ENCODE measurements around the gene ZBTB5. TPM values are rescaled to one million over a fixed set of nuclear protein-coding genes. Genes with fewer than 3 reads are reported as not detected.

Gene ZBTB5
- total RNA-seq, 2 donors from 2014 or later = 8.7 to 10.0 TPM

DNA sequence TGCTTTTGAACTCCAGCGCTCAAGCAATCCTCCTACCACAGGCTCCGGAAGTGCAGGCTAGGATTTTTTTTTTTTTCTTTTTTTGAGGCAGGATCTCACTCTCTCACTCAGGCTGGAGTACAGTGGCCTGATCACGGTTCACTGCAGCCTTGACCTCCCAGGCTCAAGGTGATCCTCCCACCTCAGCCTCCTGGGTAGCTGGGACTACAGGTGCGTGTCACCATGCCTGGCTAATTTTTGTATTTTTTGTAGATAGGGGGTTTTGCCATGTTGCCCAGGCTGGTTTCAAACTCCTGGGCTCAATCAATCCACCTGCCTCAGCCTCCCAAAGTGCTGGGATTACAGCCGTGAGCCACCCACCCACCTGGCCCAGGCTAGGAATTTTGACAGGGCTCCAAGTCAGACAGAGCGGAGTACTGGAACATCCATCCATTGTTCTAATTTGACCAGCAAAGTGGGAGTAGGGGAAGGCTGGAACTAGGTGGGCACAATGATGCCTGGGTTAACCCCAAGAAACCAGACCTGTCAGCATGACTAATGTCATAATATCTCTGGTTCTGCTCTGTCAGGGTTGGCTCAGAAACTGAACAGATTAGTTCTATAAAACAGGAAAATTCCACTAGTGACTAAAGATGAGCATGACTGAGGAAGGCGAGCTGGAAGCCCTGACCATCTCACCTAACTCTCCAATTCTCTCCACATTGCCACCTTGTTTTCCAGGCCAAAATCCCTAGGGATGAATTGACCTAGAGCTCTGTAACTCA lies 9.2 kb downstream of the ZBTB5 start:
- intact Hi-C loops (cut with DNase I, micrococcal nuclease) = no loop called here
- DNase-seq (no peak), ATAC-seq (no peak)

DNA sequence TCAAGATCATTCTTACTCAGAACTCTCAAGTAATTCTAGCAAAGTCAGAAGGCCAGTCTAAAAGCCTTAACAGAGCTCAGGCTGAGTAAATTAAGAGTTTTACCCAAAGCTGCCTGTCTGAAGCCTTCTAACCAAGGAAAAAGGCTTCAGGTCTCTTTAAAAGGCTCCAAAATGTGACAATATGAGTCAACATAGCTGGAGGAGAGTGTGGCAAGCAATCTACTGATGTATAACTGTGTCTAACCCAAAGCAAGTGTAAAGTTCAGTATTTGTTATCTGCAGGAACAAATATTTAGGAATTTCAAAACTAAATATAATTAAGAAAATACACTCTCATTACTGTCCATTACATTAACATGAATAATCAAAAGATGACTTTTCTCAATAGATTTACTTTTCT lies 11.0 kb downstream of the ZBTB5 start:
- no peak for DNase-seq
- intact Hi-C loops (cut with DNase I, micrococcal nuclease) = no loop called here
- no peak for ATAC-seq

DNA sequence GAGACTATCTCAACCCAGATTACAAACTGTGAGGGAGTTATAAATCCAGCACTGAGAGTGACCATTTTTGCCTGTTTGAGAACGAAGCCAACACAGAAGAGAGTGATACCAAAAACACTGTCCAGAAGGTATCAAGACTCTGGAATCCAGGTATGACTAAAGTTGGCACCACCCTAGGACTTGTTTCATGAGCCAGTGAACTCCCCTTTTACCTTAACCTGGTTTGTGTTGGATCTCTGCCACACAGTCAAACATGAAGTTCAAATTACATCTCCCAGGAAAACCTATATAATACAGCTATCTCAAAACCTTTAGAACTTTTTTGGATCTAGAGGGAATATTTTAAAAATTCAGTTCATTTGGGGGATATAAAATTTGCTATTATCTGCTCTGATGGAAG lies 11.4 kb downstream of the ZBTB5 start:
- ATAC-seq (peak; percentile 75), DNase-seq (no peak)
- intact Hi-C loops (cut with DNase I, micrococcal nuclease) = no loop called here

DNA sequence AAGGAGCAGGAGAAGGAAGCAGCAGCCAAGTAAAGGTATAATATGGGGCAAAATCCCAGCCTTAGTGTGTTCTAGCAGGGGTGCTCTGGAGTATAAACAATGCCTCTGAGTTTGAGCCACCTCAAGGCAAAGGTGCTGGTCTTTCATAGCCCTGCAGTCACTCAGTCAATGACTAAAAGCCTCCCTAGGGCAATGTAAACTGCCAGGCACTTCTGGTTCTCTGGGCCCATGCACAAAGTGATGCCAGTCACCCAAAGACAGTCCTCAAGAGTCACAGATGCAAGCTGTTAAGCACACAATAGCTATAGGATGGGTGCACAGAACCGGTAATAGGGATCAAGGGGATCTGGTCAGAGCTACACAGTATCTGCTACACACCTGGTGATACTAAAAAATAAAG lies 12.6 kb downstream of the ZBTB5 start:
- intact Hi-C loops (cut with DNase I, micrococcal nuclease) = no loop called here

DNA sequence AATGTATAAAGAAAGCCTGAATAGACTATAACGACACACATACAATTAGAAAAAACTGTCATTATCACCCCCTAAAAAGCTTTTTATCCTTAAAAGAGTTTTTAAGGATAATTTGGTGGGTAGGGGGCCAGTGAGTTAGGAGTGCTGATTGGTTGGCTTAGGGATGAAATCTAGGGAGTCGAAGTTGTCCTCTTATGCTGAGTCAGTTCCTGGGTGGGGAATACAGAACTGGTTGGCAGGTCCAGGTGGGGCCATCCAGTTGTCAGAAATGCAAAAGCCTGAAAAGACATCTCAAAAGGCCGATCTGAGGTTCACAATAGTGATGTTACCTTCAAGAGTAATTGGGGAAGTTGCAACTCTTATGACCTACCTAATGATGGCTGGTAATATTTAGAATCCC lies 13.6 kb downstream of the ZBTB5 start:
- ATAC-seq (no peak), DNase-seq (no peak)
- intact Hi-C loops (cut with DNase I, micrococcal nuclease) = no loop called here

More for the DNA sequence above, 12.6 kb downstream of the ZBTB5 start:
- no peak for DNase-seq
- ATAC-seq = no peak

DNA sequence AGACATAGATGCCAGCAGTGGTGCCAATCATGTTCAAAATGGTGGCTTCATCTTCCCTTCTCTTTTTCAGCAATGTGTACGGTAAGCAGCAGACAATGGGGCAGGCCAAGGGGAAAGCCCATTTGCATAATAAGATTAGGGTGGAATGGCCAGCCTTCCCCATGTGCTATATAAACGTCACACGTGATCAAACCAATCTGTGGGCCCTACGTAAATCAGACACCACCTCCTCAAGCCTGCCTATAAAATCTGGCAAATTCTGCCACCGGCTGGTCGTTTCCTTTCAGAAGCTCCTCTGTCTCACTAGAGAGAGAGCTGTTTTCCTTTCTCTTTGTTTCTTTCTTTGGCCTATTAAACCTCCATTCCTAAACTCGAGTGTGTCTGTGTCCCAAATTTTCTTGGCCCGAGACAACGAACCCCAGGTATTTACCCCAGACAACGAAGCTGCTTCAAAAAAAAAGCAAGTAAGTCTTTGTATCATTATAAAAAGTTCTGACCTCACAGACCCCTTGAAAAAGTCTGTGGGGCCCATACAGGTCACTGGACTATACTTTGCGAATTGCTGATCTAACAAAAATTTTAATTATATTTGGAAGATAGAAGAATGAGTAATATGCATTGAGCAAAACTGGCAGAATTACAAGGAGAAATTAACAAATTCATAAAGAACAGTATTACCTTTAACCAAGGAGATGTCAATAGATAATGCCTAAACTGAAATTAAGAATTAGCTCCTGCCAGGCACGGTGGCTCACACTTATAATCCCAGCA lies 15.2 kb downstream of the ZBTB5 start:
- intact Hi-C loops (cut with DNase I, micrococcal nuclease) = no loop called here
- DNase-seq (no peak), ATAC-seq (no peak)

DNA sequence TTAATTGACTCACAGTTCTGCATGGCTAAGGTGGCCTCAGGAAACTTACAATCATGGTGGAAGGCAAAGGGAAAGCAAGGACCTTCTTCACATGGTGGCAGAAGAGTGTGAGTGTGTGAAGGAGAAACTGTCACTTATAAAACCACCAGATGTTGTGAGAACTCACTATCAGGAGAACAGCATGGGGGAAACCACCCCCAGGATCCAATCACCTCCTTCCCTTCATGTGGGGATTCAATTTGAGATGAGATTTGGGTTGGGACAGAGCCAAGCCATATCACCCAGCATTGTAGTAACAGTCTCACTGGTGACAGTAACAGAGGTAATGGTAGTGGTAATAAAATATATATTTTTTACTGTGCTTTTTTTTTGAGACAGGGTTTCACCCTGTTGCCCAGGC lies 18.1 kb downstream of the ZBTB5 start:
- intact Hi-C loops (cut with DNase I, micrococcal nuclease) = no loop called here
- DNase-seq (no peak), ATAC-seq (no peak)

DNA sequence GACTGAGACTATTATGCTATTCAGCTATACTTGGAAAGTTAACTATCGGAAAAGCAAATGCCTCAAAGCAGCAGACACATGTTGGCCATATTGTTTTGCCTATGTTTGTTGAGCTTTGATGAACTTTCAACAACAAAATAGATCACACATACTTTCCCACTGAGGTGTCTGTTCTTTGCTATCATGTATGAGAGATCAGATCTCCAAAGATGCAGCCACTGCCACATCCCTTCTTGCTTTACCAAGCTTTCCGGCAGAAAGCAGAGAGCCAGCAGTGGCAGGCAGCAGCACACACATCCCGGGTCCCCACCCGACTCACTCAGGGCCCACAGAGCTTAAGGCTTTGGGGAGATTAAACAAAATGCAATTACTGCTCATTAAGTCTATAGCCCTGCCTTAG lies 18.8 kb downstream of the ZBTB5 start:
- ATAC-seq = no peak

DNA sequence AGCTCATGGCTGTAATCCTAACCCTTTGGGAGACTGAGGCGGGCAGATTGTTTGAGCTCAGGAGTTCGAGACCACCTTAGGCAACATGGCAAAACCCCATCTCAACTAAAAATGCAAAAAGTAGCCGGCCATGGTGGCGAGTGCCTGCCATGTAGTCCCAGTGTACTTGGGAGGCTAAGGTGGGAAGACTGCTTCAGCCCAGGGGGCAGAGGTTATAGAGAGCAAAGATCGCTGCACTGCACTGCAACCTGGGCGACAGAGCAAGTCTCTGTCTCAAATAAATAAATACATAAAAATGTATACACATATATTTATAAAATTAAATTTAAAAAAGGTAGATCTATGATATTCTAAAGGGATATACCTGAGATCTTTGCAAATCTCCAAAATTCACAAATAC lies 19.4 kb downstream of the ZBTB5 start:
- ATAC-seq = no peak
- DNase-seq = no peak
- intact Hi-C loops (cut with DNase I, micrococcal nuclease) = no loop called here

More for the DNA sequence above, 18.8 kb downstream of the ZBTB5 start:
- intact Hi-C loops (cut with DNase I, micrococcal nuclease) = no loop called here
- no peak for DNase-seq

DNA sequence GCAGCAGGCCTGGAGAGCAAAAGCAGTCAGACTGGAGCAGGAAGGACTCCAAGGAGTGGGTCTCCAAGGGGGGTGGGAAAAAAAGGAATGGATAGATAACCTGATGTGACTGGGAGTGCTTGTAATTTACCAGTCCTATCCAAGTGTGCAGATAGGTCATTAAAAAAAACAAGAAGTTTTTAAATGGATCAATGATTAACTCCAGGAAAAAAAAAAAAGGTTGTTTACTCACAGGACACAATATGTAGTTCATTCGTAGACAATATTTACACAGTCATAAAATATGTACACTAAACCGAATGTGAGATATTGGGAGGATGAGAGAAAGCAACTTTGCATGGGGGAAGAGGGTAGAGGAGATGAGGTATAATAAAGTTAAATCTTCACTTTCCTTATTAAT lies 20.4 kb downstream of the ZBTB5 start:
- intact Hi-C loops (cut with DNase I, micrococcal nuclease) = no loop called here
- ATAC-seq (peak; percentile 75), DNase-seq (no peak)

DNA sequence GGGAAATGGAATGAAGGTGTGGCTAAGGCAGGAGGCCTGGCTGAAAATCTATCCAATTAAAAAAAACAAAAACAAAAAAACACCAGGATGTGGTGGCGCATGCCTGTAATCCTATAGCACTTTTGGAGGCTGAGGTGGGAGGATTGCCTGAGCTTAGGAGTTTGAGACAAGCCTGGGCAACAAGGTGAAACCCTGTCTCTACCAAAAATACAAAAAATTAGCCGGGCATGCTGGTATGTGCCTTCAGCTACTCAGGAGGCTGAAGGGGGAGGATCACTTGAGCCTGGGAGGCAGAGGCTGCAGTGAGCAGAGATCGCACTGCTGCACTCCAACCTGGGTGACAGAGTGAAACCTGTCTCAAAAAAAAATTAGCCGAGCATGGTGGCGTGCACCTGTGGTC lies 21.7 kb downstream of the ZBTB5 start:
- intact Hi-C loops (cut with DNase I, micrococcal nuclease) = no loop called here
- DNase-seq (no peak), ATAC-seq (no peak)

DNA sequence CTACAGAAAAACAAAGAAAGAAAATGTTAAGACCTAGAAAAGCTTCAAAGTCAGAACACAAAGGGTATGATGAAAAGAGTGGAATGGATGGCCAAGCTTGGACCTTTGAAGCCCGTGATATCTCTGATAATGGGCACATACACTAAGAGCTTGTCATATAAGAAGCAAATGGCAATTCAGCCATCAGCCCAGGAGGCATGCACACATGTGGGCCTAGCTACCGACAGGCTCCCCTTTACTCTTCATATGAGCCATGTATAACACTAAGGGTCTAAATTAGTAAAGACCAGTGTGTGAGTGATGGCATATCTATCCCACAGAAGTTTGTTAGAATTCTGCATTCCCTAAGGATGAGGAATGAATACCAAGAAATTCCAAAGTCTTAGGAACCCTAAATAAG lies 22.7 kb downstream of the ZBTB5 start:
- intact Hi-C loops (cut with DNase I, micrococcal nuclease) = no loop called here
- ATAC-seq (no peak), DNase-seq (no peak)

DNA sequence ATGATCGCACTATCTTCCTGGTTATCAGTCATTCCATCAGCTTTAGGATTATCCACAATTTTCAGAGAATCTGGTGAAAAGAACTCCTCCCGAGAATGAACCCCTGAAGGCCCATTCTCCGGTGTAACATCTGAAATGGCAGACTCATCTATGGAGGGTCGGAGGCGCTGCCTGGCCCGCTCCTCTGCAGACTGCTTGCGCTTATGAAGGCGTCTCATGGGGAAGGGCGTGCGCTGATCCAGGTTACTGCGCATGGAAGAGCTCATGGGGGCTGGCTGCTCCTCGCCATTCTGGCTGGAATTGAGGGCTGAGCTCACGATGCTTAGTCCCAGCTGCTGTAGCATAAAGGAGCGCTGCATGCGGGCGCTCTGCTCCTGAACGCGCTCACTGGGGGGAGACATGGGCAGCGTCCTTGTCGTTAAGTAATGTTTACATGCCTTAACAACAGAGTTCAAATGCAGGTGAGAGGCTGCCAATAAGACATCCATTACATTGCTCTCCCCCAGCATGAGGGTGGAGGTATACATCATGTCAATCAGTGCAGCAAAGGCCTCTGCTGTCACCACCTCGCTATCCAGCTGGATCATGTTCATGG lies 23.4 kb downstream of the ZBTB5 start:
- no peak for DNase-seq
- intact Hi-C loops (cut with DNase I, micrococcal nuclease) = no loop called here
- no peak for ATAC-seq

DNA sequence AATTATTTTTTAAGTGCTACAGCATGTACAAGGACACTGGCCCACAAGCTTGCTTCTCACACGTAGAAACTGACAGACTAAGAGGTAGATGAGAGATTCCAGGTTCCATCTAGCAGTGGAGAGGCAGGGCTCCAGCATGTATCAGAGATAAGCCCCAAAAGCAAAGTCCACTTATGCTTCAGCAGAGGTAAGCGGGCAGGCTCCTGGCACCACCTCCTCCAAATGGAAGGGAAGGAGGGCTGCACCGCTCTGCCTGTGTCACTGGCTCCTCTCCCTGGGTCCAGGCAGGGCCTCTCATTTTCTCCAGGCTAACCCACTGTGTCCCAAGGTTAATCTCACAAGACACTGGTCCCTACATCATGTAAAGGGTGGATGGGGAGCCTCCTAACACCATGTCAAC lies 26.9 kb downstream of the ZBTB5 start:
- DNase-seq (no peak), ATAC-seq (peak; percentile 9)
- intact Hi-C loops (cut with DNase I, micrococcal nuclease) = loop anchor here in 1 of 2 donors (10.0 kb wide), 1 partner anchor 64 kb away; no protein-coding TSS in a partner anchor

DNA sequence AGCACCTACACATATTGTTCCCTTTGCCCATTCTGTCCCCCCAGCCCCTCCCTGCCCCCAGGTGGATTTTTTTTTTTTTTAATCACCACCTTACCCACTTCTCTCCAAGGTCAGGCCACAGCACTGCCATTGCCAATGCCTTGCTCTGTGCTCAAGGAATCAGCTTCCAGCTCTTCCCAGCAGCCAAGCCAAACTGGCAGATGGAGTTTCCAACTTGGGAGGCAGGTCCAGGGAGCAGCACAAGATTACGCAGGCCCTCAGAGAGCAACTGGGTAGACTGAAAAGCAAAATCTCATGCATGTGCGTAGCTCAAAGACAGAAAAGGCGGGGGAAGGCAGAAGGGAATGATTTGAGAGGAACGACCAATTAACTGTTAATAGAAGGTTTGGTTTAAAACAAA lies 27.6 kb downstream of the ZBTB5 start:
- intact Hi-C loops (cut with DNase I, micrococcal nuclease) = loop anchor here in 1 of 2 donors (10.0 kb wide), 1 partner anchor 63 kb away; no protein-coding TSS in a partner anchor
- DNase-seq = no peak
- ATAC-seq = no peak

DNA sequence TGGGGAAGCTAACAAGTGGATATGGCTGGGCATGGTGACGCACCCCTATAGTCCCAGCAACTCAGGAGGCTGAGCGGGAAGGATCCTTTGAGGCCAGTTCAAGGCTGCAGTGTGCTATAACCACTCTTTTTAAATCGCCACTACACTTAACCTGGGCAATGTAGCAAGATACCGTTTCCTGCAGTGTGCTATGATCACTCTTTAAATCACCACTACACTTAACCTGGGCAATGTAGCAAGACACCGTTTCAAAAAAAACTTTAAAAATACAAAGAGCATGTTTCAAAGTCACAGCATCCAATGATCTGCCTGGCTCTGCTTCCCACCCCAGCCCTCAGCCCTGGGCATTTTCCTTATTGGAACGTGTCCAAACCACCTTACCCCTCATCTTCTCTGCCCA lies 28.2 kb downstream of the ZBTB5 start:
- ATAC-seq (no peak), DNase-seq (no peak)
- intact Hi-C loops (cut with DNase I, micrococcal nuclease) = loop anchor here in 1 of 2 donors (10.0 kb wide), 1 partner anchor 62 kb away; no protein-coding TSS in a partner anchor

DNA sequence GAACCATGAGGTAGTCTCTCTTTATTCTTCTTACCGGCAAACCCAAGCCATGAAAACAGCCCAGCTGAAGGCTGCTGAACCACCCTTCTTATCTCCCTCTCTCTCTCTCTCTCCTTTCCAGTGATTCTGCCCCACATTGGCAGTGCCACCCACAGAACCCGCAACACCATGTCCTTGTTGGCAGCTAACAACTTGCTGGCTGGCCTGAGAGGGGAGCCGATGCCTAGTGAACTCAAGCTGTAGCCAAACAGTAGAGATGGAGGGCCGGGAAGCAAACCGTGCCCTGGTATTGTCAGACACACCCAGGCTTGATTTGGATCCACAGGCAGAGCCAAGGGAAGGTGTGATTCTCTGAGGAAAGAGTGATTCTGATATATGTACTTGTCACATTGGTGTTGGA lies 28.7 kb downstream of the ZBTB5 start:
- ATAC-seq (no peak), DNase-seq (no peak)
- intact Hi-C loops (cut with DNase I, micrococcal nuclease) = loop anchor here in 1 of 2 donors (10.0 kb wide), 1 partner anchor 62 kb away; no protein-coding TSS in a partner anchor

DNA sequence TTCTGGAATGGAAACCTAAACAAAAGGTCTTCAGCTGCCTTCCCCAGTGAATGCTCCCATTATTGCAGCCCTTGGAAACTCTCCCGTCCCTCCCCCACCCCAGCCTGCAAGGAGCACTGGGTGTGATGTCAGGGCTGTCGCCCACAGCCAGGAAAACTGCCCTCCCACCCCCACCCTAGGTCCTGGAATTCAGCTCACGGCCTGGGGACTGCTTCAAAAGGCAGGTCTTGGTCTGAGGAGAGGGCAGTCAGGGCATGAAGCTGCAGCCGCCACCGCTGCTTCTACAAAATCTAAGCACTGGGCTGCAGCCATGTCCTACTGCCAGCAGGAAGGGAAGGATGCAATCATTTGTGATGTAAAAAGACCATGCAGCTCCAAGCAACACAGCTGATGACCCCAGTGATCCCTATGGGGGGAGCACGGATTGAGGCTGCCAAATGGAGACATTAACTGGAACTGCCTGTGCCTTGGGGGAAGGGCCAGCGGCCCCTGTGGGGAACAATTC lies 31.3 kb downstream of the ZBTB5 start:
- intact Hi-C loops (cut with DNase I, micrococcal nuclease) = loop anchor here in 1 of 2 donors (10.0 kb wide), 1 partner anchor 59 kb away; no protein-coding TSS in a partner anchor
- ATAC-seq (no peak), DNase-seq (no peak)

DNA sequence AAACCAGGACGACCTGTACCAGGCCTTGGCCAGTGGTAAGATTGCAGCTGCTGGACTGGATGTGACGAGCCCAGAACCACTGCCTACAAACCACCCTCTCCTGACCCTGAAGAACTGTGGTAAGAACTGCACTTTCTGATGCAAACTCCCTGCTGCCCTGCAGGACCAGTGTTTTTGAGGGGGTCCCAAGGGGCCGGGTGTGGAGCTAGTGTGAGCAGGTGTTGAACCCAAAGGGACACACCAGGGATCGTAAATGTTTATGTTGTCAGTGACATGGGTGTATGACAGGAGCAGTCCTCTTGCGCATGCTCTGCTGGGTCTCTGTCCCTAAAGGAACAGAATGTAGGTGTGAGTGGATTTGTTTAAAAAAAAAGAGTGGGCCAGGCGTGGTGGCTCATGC lies 33.2 kb downstream of the ZBTB5 start:
- intact Hi-C loops (cut with DNase I, micrococcal nuclease) = loop anchor here in 1 of 2 donors (10.0 kb wide), 1 partner anchor 57 kb away; no protein-coding TSS in a partner anchor
- ATAC-seq (no peak), DNase-seq (no peak)

Measured in left colon (tissue), 2 donors.